Measurements from ENCODE around the gene RIN3.

DNA sequence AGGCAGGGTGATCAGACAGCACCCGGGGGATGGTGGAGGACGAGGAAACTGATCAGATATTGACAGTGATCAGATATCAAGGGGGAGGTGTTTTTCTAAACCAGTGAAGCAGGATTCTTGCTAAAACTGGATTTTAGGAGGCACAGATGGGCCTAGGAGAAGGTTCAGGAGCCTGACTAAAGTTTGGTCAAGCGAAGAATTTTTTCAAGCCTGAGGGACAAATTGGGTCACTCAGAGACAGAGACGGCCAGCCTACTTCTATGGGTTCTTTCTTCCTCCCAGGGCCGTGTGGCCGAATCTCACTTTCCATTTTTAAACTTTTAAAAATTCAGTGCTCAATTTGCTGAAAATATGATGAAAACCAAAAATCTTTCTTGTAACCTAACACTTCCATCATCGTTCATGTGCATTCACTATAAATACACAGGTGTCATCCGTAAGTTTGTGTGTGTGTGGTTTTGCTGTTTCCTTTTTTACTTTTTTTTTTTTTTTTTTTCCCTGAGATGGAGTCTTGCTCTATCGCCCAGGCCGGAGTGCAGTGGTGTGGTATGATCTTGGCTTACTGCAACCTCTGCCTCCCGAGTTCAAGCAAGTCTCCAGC is 68.5 kb downstream of the RIN3 start:
- TF ChIP-seq, protein P1, sequence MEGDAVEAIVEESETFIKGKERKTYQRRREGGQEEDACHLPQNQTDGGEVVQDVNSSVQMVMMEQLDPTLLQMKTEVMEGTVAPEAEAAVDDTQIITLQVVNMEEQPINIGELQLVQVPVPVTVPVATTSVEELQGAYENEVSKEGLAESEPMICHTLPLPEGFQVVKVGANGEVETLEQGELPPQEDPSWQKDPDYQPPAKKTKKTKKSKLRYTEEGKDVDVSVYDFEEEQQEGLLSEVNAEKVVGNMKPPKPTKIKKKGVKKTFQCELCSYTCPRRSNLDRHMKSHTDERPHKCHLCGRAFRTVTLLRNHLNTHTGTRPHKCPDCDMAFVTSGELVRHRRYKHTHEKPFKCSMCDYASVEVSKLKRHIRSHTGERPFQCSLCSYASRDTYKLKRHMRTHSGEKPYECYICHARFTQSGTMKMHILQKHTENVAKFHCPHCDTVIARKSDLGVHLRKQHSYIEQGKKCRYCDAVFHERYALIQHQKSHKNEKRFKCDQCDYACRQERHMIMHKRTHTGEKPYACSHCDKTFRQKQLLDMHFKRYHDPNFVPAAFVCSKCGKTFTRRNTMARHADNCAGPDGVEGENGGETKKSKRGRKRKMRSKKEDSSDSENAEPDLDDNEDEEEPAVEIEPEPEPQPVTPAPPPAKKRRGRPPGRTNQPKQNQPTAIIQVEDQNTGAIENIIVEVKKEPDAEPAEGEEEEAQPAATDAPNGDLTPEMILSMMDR (conservative IDR thresholded peaks at IDR 0.05; ENCODE audit: low read depth, low read length): no peak
- no peak for TF ChIP-seq EZH2 (IDR thresholded peaks at IDR 0.05; ENCODE audit: low read length, unreplicated experiment)
- TF ChIP-seq EZH2phosphoT487 (IDR thresholded peaks at IDR 0.05; ENCODE audit: borderline replicate concordance, low read length): no peak

All from PC-3 (cell line).